Fibroblast of the conjunctiva (primary cell): ENCODE measurements around the gene PIGR.
"Not testable (repeated sequence)": the region's sequence is repeated elsewhere in the genome, so short reads cannot be mapped to it uniquely, and the experiment has no call there.

ENCODE experiments used
- DNase-seq: peaks from one replicate; pipeline ENCODE4 v3.0.0-alpha.2; 2010; ENCODE audit warnings: low read depth

PIGR gene

DNA sequence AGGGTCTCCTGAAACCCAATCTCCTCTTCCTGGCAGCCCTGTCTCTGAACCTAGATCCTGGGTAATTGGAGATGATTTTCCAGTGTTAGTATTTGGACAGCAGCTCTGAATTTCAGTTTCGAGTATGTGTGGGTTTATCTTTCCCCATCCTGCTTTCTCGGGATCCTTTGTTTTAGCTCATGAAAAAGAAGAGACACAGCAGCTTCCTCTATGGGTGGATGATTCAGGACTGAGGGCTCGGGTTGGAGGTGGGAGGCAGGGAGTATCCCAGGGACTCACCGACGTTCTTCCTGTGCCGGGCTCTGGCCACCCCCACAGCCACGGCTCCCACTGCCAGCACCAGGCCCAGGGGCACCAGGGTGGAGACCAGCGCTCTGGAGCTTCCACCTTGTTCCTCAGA lies 14.1 kb downstream of the PIGR start:
- no peak for DNase-seq

DNA sequence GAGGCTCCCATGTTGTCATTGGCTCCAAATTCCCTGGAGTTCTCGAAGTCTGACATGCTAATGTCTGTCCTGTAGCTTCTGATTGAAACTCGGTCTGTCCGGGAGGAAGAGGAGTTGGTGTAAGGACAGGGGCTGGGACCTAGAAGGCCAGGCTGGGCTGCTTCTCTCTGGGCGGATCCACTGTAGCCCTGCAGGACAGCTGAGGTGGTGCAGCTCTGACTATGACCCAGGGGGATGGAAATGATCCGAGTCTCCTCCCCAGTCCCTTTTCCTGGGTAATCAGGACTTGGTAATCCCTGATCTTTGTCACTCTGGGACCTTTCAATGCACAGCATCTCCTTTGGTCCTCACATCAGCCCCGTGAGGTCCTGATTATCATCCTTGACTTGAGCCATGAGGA lies 14.6 kb downstream of the PIGR start:
- no peak for DNase-seq

DNA sequence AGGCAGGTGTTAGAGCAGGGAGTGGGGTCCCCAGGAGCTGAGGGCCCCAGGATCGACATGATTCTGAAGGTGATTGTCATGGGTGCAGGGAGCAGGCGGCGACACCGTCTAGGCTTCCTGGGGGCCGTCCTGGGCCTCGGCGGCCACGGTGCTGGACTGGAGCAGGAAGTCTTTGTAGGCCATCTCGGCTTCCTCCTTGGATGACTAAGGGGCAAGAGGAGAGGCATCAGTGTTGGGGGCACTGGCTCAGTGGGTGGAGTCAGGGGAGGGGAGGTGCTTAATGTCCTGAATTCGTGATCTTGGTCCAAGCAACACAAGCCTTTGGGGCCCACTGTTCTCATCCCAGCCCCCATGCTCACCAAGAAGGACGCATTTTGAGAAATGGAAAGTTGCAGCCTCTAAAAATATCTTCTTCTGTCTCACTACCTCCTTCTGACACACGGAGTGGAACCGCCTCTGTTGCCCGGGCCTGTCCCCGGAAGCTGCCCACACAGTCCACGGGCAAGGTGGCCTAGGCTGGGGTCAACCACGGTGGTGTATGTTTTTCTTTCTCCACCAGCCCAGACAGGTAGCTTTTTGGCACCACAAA lies 16.0 kb downstream of the PIGR start:
- DNase-seq: no peak

DNA sequence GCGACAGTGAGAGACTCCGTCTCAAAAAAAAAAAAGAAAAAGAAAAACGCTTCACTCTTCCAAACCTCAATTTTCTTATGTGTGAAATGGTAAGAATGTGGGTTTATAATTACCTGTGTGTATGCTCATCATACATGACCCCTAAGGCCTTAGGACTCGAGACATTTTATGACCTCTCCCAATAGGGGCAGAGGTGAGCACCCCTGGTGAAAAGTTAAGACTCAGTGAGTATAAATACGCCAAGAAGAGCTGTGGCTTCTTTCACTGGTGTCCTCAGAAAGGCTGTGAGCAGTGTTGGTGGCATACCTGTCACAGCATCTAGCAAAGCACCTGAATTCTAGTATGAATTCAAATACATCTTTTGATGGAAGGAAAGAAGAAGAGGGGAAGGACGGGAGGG lies 16.7 kb downstream of the PIGR start:
- DNase-seq: no peak

DNA sequence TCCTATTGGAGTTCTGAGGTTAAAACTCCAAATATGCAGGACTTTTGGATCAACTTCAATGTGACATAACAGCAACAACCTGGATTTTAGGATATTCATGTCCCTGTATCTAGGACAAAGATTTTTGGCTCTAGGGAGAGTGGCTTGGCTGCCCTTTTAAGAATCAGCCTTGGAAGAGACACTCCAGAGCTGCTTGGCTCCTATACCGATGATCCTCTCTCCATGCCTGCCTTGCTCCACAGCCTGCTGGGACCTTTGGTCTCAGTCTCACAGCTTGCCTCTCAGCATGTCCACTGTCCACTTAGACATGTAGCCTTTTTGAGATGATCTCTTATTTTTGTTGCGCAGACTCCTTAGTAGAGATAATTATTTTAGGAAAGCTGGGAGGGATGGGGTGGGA lies 20.0 kb downstream of the PIGR start:
- DNase-seq: no peak

DNA sequence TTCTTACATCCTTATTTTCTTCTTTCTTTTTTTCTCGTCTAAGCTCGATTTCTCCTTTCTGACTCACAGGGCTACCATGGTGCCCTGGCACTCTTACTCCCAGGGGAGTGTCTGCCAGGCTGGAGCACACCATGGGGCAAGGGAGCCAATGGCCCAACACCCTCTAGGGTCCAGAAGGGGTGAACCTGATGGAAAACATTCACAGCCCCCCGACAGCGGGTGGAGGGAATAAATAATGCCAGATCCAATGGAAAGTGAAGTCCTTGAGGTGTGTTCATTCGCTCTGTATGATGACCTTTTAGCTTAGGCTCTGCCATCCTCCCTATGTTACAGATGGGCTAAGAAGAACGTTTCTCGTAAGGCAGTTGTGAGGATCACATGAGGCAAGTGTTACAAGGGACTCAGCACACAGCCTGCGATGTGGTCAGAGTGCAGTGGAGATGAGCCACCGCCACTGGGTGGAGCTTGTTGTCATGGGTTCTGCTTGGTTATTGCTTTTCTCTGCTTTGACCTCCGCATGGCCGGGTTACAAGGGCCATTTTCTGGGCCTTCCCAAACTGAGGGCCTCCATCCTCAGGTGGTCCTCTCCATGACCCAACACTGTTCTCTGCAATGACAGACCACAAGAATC lies 21.0 kb downstream of the PIGR start:
- no peak for DNase-seq

DNA sequence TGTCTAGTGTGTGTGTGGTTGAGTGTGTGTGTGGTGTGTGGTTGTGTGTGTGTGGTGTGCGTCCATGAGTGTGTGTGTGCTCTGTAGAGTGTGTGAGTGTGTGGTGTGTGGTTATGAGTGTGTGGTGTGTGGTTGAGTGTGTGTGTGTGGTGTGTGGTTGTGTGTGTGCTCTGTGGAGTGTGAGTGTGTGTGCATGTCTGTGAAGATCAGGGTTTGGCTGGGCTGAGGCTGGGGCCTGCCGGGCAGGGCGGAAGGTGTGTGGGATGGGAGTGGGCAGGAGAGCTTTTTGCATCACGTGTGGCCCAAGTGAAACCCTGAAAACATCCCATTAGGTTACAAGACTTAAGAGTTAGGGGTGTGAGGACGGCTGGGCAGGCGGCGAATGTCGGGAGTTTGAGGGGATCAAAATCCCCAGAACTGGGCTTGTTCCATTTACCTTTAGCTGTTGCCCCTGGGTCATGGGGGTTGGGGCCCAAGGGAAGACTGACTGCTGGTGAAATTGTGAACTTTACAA lies 21.6 kb downstream of the PIGR start:
- no peak for DNase-seq

DNA sequence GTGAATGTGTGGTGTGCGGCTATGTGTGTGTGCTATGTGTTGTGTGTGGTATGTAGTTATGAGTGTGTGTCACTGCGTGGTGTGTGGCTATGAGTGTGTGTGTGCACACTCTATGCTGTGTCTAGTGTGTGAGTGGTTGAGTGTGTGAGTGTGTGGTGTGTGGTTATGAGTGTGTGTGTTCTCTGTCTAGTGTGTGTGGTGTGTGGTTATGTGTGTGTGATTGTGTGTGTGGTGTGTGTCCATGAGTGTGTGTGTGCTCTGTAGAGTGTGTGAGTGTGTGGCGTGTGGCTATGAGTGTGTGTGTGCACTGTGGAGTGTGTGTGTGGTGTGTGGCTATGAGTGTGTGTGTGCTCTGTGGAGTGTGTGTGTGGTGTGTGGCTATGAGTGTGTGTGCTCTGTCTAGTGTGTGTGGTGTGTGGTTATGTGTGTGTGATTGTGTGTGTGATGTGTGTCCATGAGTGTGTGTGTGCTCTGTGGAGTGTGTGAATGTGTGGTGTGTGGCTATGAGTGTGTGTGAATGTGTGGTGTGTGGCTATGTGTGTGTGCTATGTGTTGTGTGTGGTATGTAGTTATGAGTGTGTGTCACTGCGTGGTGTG lies 22.2 kb downstream of the PIGR start:
- not testable (repeated sequence) for DNase-seq

DNA sequence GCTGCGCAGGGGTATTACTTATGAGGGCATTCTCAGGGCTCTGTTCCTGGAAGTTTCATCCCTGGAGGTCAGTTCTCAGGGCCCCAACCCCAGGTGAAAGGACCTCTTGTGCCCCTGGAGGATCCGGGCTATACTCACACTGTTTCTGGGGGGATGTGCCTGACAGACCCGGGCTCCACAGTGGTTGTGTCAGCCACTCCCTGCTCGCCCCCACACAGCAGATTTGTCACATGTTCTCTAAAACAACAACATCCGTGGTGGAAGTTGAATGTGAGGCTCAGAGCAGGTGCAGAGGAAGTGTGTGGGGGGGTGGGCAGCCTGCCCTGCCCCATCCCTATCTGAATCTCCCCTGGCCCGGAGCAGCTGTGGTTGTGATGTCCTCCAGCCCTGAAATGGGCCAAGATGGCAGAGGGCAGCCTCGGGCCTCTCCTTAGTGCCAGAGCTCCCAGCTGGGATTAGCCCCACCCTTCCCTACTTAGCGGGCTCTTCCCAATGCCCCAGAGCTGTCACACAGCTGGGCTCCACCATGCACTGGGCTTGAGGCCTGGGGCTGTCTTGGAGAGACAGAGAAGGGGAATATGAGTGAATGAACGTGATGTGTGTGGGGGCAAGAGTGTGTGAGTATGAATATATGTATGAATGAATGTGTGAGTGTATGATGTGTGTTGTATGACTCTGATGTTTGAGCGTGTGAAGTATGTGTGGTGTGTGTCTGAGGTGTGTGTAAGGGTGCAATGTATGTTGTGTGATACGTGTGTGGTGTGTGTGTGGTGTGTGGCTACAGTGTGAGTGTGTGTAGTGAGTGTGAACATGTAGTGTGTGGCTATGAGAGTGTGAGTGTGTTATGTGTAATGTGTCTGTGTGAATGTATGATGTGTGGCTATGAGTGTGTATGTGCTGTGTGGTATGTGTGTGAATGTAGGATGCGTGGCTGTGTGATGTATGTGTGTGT lies 23.0 kb downstream of the PIGR start:
- no peak for DNase-seq

DNA sequence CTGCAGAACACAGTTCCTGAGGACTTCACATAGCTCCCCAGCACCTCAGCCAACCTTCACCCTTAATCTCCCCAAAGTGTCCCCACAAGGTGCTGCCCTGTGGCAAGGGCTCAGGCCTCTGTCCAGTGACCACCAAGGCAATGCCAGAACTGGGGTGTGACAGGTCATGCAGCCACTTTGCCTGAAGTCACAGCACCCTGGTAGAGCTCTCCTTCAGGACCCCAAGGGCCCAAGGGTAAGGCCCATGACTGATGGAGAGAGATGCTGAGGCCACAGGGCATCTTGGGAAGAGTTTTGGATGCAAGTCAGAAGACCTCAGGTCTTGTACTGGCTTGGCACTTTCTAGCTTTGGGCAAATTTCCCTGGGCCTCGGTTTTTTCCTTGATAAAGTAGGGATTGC lies 23.7 kb downstream of the PIGR start:
- no peak for DNase-seq

DNA sequence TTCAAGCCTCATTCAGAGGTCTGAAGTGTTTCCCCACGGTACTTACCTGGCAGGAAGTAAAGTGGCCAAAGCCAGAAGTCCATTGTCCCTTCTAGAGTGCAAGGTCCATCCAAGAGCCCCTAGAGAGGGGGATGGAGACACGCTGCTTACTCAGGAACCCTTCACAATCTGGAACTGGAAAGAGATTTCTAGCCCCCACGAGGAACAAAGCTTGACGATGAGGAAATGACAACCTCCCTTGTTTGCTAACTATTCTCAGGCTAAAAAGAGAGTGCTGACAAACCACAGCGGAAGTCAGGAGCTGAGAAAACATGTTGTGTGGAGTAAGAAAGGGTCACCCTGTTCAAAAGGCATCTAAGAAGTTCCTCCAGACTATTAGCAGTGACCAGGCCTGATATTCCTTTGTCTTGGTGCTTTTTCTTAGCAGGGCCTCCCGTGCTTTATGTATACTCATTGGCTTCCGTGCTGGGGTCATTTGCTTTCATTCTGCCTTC lies 24.4 kb downstream of the PIGR start, which contains the start of gene FCMR:
Gene FCMR, minus strand, starts transcription at position 170 of the 494 bp plus-strand sequence. Its CDS starts 87 bp downstream, at position 83.
- DNase-seq: no peak

DNA sequence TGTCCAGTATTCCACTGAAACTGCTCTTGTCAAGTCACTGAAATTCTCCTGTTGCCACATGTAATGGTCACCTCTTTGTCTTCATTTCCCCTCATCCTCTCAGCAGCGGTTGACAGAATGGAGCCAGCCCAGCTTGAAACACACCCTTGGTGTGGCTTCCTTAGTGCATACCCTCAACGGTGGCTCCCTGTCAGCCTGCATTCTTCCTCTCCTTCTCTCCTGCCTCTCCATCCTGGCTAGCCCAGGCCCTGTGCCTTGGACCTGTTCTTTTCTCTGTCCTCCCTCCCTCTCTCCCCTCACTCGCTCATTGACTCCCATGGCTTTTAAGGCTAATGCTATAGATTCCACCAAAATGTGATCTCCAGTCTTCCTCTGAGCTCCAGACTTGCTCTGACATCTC lies 28.2 kb downstream of the PIGR start:
- DNase-seq: no peak

DNA sequence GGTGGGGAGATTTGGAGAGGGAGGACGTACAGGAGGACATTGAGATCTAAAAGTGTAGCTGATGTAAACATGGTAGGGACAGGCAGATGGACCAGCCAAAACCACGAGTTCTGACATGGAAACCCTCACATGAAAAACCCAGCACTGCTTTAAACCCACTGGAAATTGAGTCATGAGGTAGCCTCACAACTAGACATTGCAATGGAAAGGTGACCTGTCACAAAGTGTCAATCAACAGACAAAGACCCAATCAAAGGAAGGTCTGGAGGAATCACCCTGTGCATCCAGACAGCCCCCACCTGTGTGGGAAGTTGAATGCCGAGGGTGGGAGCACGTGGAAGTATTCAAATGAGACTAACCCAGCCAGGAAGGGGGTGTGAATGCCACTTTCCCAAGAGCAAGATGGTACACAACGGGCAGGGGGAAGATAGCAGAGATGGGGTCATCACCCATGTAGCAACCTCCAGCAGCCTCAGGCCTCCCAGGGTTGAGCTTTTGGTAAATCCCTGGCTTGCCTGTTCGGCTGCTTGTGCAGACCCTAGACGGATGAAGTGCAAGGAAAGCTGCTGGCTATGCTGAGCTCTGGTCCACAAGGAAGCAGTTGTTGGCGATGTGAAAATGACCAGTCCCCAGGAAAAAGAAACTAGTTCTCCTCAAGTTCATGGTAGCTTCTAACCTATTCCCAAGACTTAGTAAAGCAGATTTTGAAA lies 30.1 kb downstream of the PIGR start:
- DNase-seq: no peak

DNA sequence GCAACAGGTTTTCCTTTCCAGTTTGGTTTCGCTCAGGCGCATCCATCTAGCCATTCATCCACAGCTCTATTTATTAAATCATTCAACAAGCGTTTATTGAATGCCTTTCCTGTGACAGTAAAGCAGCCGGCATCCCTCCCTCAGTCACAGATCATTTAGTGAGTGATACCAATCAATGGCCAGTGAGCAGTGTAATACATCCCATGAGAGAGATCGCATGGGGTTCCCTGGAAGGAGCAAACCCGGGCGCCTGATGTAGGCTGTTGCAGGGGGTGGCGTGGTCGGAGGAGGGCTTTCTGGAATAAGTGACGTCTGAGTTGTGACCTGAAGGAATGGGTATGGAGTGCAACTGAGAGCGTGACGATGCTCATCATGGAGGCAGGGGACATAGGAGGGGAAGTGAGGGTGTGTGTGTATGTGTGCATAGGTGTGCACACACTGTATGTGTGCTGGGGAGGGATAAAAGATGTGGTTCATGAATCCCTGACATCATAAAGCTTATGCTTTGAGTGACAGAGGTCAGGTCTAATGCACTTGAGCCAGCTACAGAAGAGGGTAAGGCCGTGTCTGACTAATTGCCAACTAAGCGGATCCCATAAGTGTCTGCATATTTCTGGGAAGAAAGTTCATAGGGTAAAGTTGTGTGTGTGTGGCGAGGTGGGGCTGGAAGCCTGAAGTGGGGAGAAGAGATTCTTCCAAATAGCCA lies 31.1 kb downstream of the PIGR start:
- DNase-seq: no peak

DNA sequence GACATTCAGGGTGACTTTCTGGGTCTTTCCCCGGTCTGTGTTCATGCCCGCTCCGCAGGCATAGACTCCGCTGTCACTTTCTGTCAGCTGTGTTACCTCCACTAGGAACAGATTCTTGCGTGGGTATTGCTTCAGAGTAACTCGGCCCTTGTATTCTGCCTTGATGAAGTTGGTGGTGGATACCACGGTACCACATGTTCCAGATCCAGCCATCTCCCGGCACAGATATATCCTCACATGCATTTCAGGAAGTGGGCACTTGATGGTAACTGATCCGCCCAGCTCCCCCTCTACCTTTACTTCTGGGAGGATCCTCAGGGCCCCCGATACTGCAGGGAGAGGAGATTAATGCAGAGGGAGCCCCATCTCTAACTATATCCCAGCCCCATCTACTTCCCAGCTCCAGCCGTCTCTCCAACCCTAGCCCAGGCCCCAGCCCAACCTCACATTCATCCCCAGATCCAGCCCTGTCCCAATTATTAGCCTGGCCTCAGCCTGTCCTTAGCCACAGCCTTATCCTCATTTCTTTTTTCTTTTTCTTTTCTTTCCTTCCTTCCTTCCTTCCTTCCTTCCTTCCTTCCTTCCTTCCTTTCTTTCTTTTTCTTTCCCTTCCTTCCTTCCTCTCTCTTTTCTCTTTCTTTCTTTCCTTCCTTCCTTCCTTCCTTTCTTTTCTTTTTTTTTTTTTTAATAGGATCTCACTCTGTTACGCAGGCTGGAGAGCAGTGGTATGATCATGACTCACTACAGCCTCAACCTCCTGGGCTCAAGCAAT lies 32.3 kb downstream of the PIGR start:
- no peak for DNase-seq

DNA sequence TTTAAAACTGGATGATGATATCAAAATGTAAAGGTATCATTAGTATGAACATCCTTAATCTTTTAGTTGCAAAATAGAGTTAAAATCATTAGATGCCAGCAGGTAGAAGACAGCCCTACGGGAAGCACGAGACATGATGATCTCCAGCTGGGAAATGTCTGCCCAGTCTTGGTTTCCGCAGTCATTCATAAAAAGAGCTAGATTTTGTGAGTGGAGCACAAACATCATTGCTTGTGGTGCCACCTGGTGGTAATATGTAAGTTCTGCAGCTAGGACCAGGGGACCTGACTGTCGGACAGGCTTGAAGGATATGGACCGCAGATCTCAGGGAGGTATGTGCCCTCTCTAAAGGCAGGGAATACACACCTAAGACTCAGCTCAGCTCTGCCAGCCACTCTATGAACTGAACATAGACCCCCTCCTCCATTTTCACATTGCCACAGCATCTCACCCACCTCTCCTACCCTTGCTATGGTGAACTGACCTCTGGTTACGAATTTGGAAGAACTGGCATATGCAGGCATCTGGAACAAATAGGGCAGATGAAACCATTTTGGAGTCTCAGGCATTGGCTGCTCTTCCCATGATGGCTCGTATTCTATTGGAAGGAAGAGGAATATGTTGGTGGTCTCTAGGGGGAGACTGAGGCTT lies 33.7 kb downstream of the PIGR start:
- DNase-seq: peak; percentile 72

DNA sequence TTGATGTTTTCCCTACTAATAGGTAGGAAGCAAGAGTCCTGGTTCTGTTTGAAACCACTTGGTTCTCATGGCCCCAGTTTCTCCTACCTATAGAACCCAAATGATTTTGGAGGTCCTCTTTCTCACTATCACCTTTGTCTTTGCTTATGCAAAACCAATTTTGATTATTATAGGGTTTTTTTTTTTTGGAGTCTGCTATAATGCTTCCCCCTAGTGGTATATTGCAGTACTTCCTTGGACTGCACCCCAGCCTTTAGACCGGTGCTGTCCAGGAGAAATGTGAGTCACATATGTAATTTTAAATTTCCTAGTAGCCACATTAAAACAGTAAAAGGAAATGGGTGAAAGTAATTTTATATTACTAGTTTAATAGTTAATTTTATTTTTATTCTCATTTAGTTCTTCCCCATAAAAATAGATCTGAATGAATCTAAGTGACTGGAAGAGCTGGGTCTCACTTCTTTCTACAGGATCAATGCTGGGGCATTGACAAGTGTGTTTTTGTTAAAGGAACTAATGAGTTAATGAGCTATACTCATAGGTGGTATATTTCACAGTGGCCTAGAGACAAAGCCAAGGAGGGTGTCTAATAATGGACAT lies 35.1 kb downstream of the PIGR start:
- DNase-seq: peak; percentile 53

DNA sequence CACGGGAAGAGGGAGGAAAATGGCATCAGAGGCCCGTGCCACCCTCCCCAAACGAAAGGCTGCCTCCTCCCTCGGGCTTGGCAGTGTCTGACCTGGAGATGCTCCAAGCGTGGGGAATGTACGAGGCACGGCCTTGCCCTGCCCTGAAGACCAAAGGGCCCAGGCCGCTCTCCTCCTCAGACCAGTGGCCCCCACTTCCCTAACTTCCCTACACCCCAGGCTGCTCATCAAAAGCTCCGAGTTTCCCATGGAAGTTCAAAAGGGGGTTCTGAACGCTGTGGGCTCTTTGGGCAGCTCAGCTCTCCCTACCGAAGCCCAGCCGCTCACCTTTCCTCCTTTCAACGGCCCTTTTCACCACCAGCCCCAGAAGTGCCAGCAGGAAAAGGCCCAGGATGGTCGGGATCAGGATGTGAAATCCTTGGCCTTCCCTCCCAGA lies 36.4 kb downstream of the PIGR start:
- DNase-seq: no peak
